ENCODE measurements around the gene M1AP. TPM values are rescaled to one million over a fixed set of nuclear protein-coding genes. Genes with fewer than 3 reads are reported as not detected.

Gene M1AP
- total and polyA plus RNA-seq, 2 experiments from 2014 or later = not detected

GRCh38 chr2:74577448-74577847, 70.7 kb downstream of the M1AP start:
- peaks cover 8% of the 10 kb centered on the region for H3K27me3 ChIP-seq
- no peak for TF ChIP-seq CTCF (IDR thresholded peaks at IDR 0.05; ENCODE audit: low read depth, low read length)
- no peaks in the 10 kb centered on the region for H3K9me3 ChIP-seq (ENCODE audit: low read depth)
- no peak overlapping the region for H3K4me3 ChIP-seq
- H3K36me3 ChIP-seq = no peaks in the 10 kb centered on the region
- DNase-seq (ENCODE audit: low read depth in 1 of 2, low spot score in 1 of 2) = peak in 1 of 2 donors; percentile 75
- H3K27ac ChIP-seq = no peak overlapping the region
- no peaks in the 10 kb centered on the region for H3K4me1 ChIP-seq (ENCODE audit: low read depth)

GRCh38 chr2:74576863-74577229, 71.3 kb downstream of the M1AP start:
- H3K27ac ChIP-seq = no peak overlapping the region
- no peaks in the 10 kb centered on the region for H3K36me3 ChIP-seq
- H3K4me3 ChIP-seq = no peak overlapping the region
- DNase-seq (ENCODE audit: low read depth in 1 of 2, low spot score in 1 of 2) = peak in 1 of 2 donors; percentile 88
- H3K4me1 ChIP-seq (ENCODE audit: low read depth) = no peaks in the 10 kb centered on the region
- H3K9me3 ChIP-seq (ENCODE audit: low read depth) = no peaks in the 10 kb centered on the region
- peak; percentile 15 for TF ChIP-seq CTCF (IDR thresholded peaks at IDR 0.05; ENCODE audit: low read depth, low read length)
- H3K27me3 ChIP-seq = peaks cover 8% of the 10 kb centered on the region

- Histone ChIP-seq H3K9me3 (ENCODE audit: low read depth) (no peaks in the 10 kb centered on the region), H3K27me3 (peaks cover 8% of the 10 kb centered on the region), H3K4me3 (no peak overlapping the region), H3K4me1 (ENCODE audit: low read depth) (no peaks in the 10 kb centered on the region), H3K36me3 (no peaks in the 10 kb centered on the region), H3K27ac (no peak overlapping the region)
- TF ChIP-seq CTCF (IDR thresholded peaks at IDR 0.05; ENCODE audit: low read depth, low read length) = no peak
- DNase-seq (ENCODE audit: low read depth in 1 of 2, low spot score in 1 of 2) = no peak
Measured at GRCh38 chr2:74576211-74576862, 71.8 kb downstream of the M1AP start.

GRCh38 chr2:74575320-74575719, 72.8 kb downstream of the M1AP start:
- no peak for DNase-seq (ENCODE audit: low read depth in 1 of 2, low spot score in 1 of 2)
- Histone ChIP-seq H3K36me3 (no peaks in the 10 kb centered on the region), H3K4me3 (no peak overlapping the region), H3K27ac (no peak overlapping the region), H3K27me3 (peaks cover 8% of the 10 kb centered on the region), H3K4me1 (ENCODE audit: low read depth) (no peaks in the 10 kb centered on the region), H3K9me3 (ENCODE audit: low read depth) (no peaks in the 10 kb centered on the region)
- TF ChIP-seq CTCF (IDR thresholded peaks at IDR 0.05; ENCODE audit: low read depth, low read length) = no peak

GRCh38 chr2:74573747-74574562, 74.2 kb downstream of the M1AP start:
- Histone ChIP-seq H3K27me3 (peaks cover 9% of the 10 kb centered on the region), H3K4me3 (no peak overlapping the region), H3K27ac (no peak overlapping the region), H3K4me1 (ENCODE audit: low read depth) (no peaks in the 10 kb centered on the region), H3K9me3 (ENCODE audit: low read depth) (no peaks in the 10 kb centered on the region), H3K36me3 (no peaks in the 10 kb centered on the region)
- TF ChIP-seq CTCF (IDR thresholded peaks at IDR 0.05; ENCODE audit: low read depth, low read length) = no peak
- DNase-seq (ENCODE audit: low read depth in 1 of 2, low spot score in 1 of 2) = peak in 1 of 2 donors; percentile 69
